HUES6 (cell line): ENCODE results near the gene PSMB10.
"Not testable (repeated sequence)": the region's sequence is repeated elsewhere in the genome, so short reads cannot be mapped to it uniquely, and the experiment has no call there.

Experiments used
- H3K27ac ChIP-seq: 2 replicates; pipeline ENCODE4 v1.7.0; 2013; ENCODE audit warnings: low read depth, mild to moderate bottlenecking, low read length, inconsistent platforms
- H3K27me3 ChIP-seq: 2 replicates; pipeline ENCODE4 v1.6.1; 2013; ENCODE audit warnings: low read length; ENCODE audit not compliant: control insufficient read depth, insufficient read depth
- H3K36me3 ChIP-seq: 2 replicates; pipeline ENCODE4 v1.6.1; 2013; ENCODE audit warnings: low read length; ENCODE audit not compliant: control insufficient read depth, insufficient read depth
- H3K4me1 ChIP-seq: 2 replicates; pipeline ENCODE4 v1.6.1; 2013; ENCODE audit warnings: low read length; ENCODE audit not compliant: control insufficient read depth, insufficient read depth
- H3K4me3 ChIP-seq: 2 replicates; pipeline ENCODE4 v1.5.1; 2013; ENCODE audit warnings: low read depth, low read length
- H3K9ac ChIP-seq: one replicate; pipeline ENCODE4 v1.6.1; 2013; ENCODE audit warnings: mild to moderate bottlenecking, low read length
- H3K9me3 ChIP-seq: 2 replicates; pipeline ENCODE4 v1.6.1; 2013; ENCODE audit warnings: low read depth, low read length; ENCODE audit not compliant: control insufficient read depth, insufficient read depth

PSMB10 gene

GRCh38 chr16:67936124-67936879 lies at the start of gene PSMB10:
PSMB10 (minus strand) TSS chr16:67936850; CDS start chr16:67936749, 101 bp downstream.
- Histone ChIP-seq H3K27me3 (no peaks in the 10 kb centered on the region), H3K27ac (peak within 1 kb of the TSS; percentile 11), H3K9ac (peak within 1 kb of the TSS; percentile 89), H3K4me3 (peak within 1 kb of the TSS; percentile 93), H3K36me3 (peaks cover 19% of the 10 kb centered on the region), H3K9me3 (no peaks in the 10 kb centered on the region), H3K4me1 (peaks cover 18% of the 10 kb centered on the region)

GRCh38 chr16:67982011-67982696 lies 45.5 kb upstream of the PSMB10 start:
- Histone ChIP-seq H3K4me3 (no peak overlapping the region), H3K4me1 (peaks cover 5% of the 10 kb centered on the region; the same call in 1 of the 2 replicates), H3K9ac (no peak overlapping the region), H3K9me3 (no peaks in the 10 kb centered on the region), H3K27ac (no peak overlapping the region), H3K36me3 (no peaks in the 10 kb centered on the region), H3K27me3 (peaks cover under 1% of the 10 kb centered on the region; the same call in 1 of the 2 replicates)

- peak within 1 kb of the TSS; percentile 15; the same call in 1 of the 2 replicates for H3K4me3 ChIP-seq
Observed at GRCh38 chr16:67979955-67980678, 43.5 kb upstream of the PSMB10 start, which contains the start of gene DPEP3. DPEP3 (minus strand) TSS chr16:67980499; CDS start chr16:67980380, 119 bp downstream.

GRCh38 chr16:67977469-67978227 lies 41.0 kb upstream of the PSMB10 start:
- Histone ChIP-seq H3K27me3 (peaks cover 4% of the 10 kb centered on the region; the same call in 1 of the 2 replicates), H3K27ac (no peak overlapping the region), H3K9me3 (no peaks in the 10 kb centered on the region), H3K4me3 (no peak overlapping the region), H3K36me3 (no peaks in the 10 kb centered on the region), H3K9ac (no peak overlapping the region), H3K4me1 (no peaks in the 10 kb centered on the region)

More at GRCh38 chr16:67979955-67980678, 43.5 kb upstream of the PSMB10 start, which contains the start of gene DPEP3:
- Histone ChIP-seq H3K9me3 (no peaks in the 10 kb centered on the region), H3K27me3 (peaks cover 4% of the 10 kb centered on the region; the same call in 1 of the 2 replicates), H3K36me3 (no peaks in the 10 kb centered on the region), H3K9ac (no peak within 1 kb of the TSS), H3K27ac (no peak within 1 kb of the TSS), H3K4me1 (peaks cover 5% of the 10 kb centered on the region; the same call in 1 of the 2 replicates)

- Histone ChIP-seq H3K4me3 (no peak overlapping the region), H3K4me1 (no peaks in the 10 kb centered on the region), H3K36me3 (no peaks in the 10 kb centered on the region), H3K27ac (no peak overlapping the region), H3K27me3 (peaks cover 4% of the 10 kb centered on the region; the same call in 1 of the 2 replicates), H3K9ac (no peak overlapping the region), H3K9me3 (no peaks in the 10 kb centered on the region)
Observed at GRCh38 chr16:67977005-67977404, 40.4 kb upstream of the PSMB10 start.

- no peaks in the 10 kb centered on the region for H3K36me3 ChIP-seq
- H3K9me3 ChIP-seq: no peaks in the 10 kb centered on the region
- no peak overlapping the region for H3K9ac ChIP-seq
- H3K27me3 ChIP-seq: peaks cover 4% of the 10 kb centered on the region; the same call in 1 of the 2 replicates
- H3K4me3 ChIP-seq: no peak overlapping the region
- H3K27ac ChIP-seq: no peak overlapping the region
- no peaks in the 10 kb centered on the region for H3K4me1 ChIP-seq
Observed at GRCh38 chr16:67976205-67976604, 39.6 kb upstream of the PSMB10 start.

- Histone ChIP-seq H3K36me3 (no peaks in the 10 kb centered on the region), H3K27me3 (peaks cover 4% of the 10 kb centered on the region; the same call in 1 of the 2 replicates), H3K27ac (no peak overlapping the region), H3K4me3 (no peak overlapping the region), H3K4me1 (no peaks in the 10 kb centered on the region), H3K9me3 (no peaks in the 10 kb centered on the region), H3K9ac (no peak overlapping the region)
Observed at GRCh38 chr16:67975321-67976105, 38.9 kb upstream of the PSMB10 start.

GRCh38 chr16:67972285-67972684 lies 35.6 kb upstream of the PSMB10 start:
- H3K4me3 ChIP-seq: not testable (repeated sequence)

GRCh38 chr16:67971111-67971510 lies 34.5 kb upstream of the PSMB10 start:
- H3K27ac ChIP-seq: no peak overlapping the region
- no peak overlapping the region for H3K4me3 ChIP-seq
- H3K4me1 ChIP-seq: peaks cover 17% of the 10 kb centered on the region
- H3K9me3 ChIP-seq: no peaks in the 10 kb centered on the region
- H3K36me3 ChIP-seq: no peaks in the 10 kb centered on the region
- no peaks in the 10 kb centered on the region for H3K27me3 ChIP-seq
- H3K9ac ChIP-seq: no peak overlapping the region

More at GRCh38 chr16:67972285-67972684, 35.6 kb upstream of the PSMB10 start:
- H3K27me3 ChIP-seq, H3K36me3 ChIP-seq, H3K9ac ChIP-seq, H3K27ac ChIP-seq, H3K4me1 ChIP-seq, H3K9me3 ChIP-seq: not testable (repeated sequence)
